GM06990 (cell line): Measurements from ENCODE around the gene HSP90AB1.
"Not testable (repeated sequence)": the region's sequence is repeated elsewhere in the genome, so short reads cannot be mapped to it uniquely, and the experiment has no call there.

Source experiments
- DNase-seq: peaks from one replicate; pipeline ENCODE4 v3.0.0-alpha.2; 2011; ENCODE audit not compliant: insufficient read length; ENCODE audit errors: extremely low read depth
- H3K27me3 ChIP-seq: replicated peaks from 2 replicates; pipeline ENCODE4 v1.6.0; 2011; ENCODE audit warnings: low read length; ENCODE audit not compliant: control insufficient read depth, insufficient read depth
- H3K36me3 ChIP-seq: 2 replicates; pipeline ENCODE4 v1.5.1; 2011; ENCODE audit warnings: low read length; ENCODE audit not compliant: control insufficient read depth, insufficient read depth
- H3K4me3 ChIP-seq: replicated peaks from 2 replicates; pipeline ENCODE4 v1.5.1; 2011; ENCODE audit warnings: low read depth, mild to moderate bottlenecking, control low read depth, low read length
- CTCF ChIP-seq: IDR thresholded peaks from 2 replicates; pipeline ENCODE4 v1.5.1; 2011; ENCODE audit warnings: low read length, control low read depth, mild to moderate bottlenecking, inconsistent platforms; ENCODE audit not compliant: insufficient read depth, poor library complexity, severe bottlenecking

Gene HSP90AB1

DNA sequence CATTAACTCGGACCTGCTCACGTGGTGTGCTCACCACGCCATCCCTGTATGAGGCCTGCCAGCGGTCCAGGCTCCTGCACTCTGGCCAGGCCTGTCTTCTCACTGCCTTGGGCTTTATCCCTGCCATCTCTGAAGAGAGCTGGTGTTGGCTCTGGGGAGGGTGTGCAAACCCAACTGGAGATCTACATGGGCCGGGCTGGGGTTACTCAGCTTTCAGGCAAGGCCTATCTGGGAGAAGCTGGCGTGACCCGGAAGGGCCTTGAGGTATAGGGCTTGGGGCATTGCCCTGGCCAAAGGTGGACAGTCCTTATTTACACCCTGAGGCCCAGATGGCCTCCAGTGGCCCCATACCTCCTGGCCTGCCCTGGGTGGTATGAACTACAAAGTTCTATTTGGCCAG lies 18.5 kb upstream of the HSP90AB1 start:
- TF ChIP-seq CTCF, result no peak
- Histone ChIP-seq H3K27me3 (no peaks in the 10 kb centered on the region), H3K4me3 (no peak overlapping the region), H3K36me3 (peaks cover 22% of the 10 kb centered on the region)
- DNase-seq, result no peak

DNA sequence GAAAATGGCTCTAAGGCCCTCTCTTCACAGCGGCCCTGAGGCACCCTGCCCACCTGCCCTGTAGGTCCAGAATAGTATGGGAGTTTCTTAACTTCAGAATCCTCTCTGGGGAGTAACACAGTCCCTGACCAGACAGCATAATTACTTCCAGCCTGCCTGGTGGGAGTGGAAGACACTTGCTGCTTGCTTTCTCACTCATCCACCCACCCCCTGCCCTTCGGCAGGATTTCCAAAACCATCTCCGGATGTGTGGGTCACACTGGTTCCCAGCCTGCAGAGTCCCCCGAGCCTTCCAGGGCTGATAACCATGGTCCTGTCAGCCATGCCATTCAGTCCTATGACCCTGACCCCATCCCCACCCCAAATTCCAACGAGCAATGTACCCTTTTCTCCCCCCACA lies 18.1 kb upstream of the HSP90AB1 start:
- Histone ChIP-seq H3K36me3 (peaks cover 24% of the 10 kb centered on the region), H3K4me3 (no peak overlapping the region), H3K27me3 (no peaks in the 10 kb centered on the region)
- DNase-seq, result no peak
- no peak for TF ChIP-seq CTCF

GRCh38 chr6:44229376-44230033 lies 17.4 kb upstream of the HSP90AB1 start:
- H3K4me3 ChIP-seq, result no peak overlapping the region
- no peaks in the 10 kb centered on the region for H3K27me3 ChIP-seq
- no peak for DNase-seq
- no peak for TF ChIP-seq CTCF
- peaks cover 24% of the 10 kb centered on the region for H3K36me3 ChIP-seq

DNA sequence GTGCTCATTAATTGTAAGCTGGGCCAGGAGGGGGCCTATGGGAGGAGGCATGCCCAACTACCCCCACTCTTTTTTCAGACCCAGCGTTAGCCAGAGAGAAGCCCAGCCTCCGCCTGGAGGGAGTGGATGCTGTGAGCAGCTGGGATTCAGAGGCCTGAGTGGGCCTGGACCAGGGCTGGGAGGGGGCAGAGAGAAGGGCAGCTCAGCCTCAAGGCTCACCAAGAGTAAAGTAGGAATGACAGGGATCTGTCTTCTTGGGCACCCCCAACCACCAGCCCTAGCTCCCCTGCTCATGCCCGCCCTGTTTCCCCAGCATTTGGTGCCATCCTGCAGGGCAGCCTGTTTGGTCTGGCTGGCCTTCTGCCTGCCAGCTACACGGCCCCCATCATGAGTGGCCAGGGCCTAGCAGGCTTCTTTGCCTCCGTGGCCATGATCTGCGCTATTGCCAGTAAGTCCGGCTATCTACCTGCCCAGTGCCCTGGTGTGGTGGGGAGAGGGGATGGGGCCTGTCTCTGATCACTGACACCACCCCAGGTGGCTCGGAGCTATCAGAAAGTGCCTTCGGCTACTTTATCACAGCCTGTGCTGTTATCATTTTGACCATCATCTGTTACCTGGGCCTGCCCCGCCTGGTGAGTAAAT lies 16.7 kb upstream of the HSP90AB1 start:
- TF ChIP-seq CTCF, result no peak
- peaks cover 24% of the 10 kb centered on the region for H3K36me3 ChIP-seq
- no peak overlapping the region for H3K4me3 ChIP-seq
- H3K27me3 ChIP-seq, result no peaks in the 10 kb centered on the region
- DNase-seq, result no peak

GRCh38 chr6:44231426-44231825 lies 15.5 kb upstream of the HSP90AB1 start:
- H3K27me3 ChIP-seq, H3K4me3 ChIP-seq, DNase-seq: not testable (repeated sequence)
- peaks cover 24% of the 10 kb centered on the region for H3K36me3 ChIP-seq

GRCh38 chr6:44232676-44233566 lies 14.0 kb upstream of the HSP90AB1 start:
- no peak overlapping the region for H3K4me3 ChIP-seq
- peaks cover 22% of the 10 kb centered on the region for H3K36me3 ChIP-seq
- DNase-seq, result no peak
- no peaks in the 10 kb centered on the region for H3K27me3 ChIP-seq
- no peak for TF ChIP-seq CTCF
